ENCODE measurements around the gene KIF2C.
A peak's percentile ranks its signal among the peaks of the same experiment; 100 is the strongest.

The KIF2C gene

DNA sequence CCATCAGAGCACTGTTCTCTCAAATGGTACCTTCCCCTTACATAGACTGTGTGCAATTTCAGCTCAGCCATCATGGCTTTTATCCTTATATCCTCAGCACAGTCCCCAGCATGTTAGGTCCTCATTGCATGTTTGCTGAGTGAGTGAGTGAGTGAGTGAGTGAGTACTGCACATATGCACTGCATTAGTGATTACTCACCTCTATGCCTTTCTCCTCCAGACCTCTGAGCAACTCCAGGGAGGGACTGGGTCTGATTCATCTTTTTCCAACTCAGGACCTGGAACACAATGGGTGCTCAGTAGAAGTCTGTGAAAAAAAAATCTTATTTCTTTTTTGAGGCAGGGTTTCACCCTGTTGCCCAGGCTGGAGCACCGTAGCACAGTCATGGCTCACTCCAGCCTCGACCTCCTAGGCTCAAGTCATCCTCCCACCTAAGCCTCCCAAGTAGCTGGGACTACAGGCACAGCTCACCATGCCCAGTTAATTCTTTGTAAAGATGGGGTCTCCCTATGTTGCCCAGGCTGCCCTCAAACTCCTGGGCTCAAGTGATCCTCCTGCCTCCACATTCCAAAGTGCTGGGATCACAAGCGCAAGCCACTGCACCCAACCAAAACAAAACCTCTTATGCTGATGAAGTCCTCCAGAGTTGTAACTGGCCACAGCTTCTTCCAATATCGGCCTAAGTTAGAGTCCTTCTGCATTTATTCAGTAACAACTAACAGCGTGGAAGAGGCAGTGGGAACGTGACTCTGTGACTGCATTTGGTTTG is 32.3 kb upstream of the KIF2C start:
- TF ChIP-seq, protein P1, sequence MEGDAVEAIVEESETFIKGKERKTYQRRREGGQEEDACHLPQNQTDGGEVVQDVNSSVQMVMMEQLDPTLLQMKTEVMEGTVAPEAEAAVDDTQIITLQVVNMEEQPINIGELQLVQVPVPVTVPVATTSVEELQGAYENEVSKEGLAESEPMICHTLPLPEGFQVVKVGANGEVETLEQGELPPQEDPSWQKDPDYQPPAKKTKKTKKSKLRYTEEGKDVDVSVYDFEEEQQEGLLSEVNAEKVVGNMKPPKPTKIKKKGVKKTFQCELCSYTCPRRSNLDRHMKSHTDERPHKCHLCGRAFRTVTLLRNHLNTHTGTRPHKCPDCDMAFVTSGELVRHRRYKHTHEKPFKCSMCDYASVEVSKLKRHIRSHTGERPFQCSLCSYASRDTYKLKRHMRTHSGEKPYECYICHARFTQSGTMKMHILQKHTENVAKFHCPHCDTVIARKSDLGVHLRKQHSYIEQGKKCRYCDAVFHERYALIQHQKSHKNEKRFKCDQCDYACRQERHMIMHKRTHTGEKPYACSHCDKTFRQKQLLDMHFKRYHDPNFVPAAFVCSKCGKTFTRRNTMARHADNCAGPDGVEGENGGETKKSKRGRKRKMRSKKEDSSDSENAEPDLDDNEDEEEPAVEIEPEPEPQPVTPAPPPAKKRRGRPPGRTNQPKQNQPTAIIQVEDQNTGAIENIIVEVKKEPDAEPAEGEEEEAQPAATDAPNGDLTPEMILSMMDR (IDR thresholded peaks at IDR 0.05; ENCODE audit: insufficient read depth, low read depth, low read length, missing control alignments) = no peak
- DNase-seq (ENCODE audit: low read depth) = peak; percentile 98
- H3K4me3 ChIP-seq (ENCODE audit: low read length) = no peak overlapping the region

DNA sequence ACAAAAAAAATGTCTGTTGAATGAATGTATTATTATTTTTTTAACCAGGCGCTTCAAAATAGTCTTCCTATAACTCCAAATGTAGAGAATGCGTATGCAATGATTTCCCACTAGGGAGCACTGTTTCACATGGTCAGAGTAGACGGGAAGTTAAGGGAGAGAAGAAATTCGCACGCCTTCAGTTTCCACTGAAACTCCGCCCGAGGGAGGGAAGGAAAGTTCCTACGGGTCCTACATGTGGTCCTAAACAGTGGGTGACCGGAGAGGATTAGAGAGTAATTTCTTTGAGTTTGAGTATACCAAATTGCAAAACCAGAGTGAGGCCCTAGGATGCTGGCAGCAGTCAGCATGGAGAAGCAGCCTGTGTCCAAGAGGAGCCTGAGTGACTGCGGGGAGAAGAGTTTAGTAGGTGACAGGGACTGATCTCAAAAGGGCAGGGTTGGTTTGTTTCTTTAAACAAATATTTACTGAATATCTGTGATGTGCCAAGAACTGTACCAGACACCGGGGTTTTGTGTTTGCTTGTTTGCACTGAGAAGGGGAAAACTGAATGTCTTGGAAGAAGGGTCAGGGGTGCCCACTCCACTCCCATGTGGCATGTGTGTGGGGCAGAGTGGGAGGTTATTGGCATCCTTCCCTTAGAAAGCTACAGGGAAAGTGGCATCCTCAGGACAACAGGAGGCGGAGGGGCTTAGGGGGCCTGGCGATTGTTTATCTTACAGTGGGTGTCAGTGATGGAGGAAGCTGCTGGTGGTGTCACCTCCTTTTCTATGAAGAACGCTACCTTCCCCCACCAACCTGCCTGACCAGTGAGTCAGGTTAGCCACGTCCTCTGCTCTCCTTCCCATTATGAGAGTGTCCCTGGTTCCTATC is 31.4 kb upstream of the KIF2C start:
- TF ChIP-seq, protein P1 (IDR thresholded peaks at IDR 0.05; ENCODE audit: insufficient read depth, low read depth, low read length, missing control alignments) = peak; percentile 54
- peak; percentile 66 for DNase-seq (ENCODE audit: low read depth)
- H3K4me3 ChIP-seq (ENCODE audit: low read length) = no peak overlapping the region

DNA sequence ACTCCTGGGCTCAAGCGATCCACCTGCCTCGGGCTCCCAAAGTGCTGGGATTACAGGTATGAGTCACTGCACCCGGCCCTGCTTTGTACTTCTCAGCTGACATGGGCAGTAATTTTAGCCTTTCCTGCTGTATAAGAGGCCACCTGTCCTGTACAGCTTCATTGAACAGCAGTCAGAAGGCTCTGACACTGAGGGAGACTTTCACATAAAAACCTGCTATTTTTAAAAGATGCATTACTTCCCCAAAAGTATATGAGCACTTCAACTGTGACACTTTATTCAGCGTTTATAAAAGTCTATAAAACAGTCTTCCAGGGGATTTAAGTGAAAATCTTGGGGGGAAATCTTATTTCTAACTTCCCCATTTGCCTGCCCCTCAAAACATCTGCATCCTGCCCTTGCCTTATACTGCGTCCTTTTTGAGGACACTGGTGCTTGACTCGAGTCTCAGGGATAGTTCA is 26.3 kb upstream of the KIF2C start:
- no peak overlapping the region for H3K4me3 ChIP-seq (ENCODE audit: low read length)
- TF ChIP-seq, protein P1 (IDR thresholded peaks at IDR 0.05; ENCODE audit: insufficient read depth, low read depth, low read length, missing control alignments) = no peak
- DNase-seq (ENCODE audit: low read depth) = peak; percentile 47

DNA sequence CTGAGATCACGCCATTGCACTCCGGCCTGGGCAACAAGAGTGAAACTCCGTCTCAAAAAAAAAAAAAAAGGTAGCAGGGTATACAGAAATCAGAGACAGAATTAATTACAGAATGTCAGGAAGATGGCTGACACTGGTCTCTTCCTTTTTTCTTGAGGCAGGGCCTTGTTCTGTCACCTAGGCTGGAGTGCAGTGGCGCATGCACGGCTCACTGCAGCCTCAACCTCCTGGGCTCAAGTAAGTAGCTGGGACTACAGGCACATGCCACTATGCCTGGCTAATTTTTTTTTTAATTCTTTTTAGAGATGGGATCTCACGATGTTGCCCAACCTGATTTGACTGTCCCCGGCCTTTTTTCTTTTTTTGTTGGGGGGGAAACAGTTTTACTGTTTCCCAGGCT is 25.1 kb upstream of the KIF2C start:
- no peak overlapping the region for H3K4me3 ChIP-seq (ENCODE audit: low read length)

DNA sequence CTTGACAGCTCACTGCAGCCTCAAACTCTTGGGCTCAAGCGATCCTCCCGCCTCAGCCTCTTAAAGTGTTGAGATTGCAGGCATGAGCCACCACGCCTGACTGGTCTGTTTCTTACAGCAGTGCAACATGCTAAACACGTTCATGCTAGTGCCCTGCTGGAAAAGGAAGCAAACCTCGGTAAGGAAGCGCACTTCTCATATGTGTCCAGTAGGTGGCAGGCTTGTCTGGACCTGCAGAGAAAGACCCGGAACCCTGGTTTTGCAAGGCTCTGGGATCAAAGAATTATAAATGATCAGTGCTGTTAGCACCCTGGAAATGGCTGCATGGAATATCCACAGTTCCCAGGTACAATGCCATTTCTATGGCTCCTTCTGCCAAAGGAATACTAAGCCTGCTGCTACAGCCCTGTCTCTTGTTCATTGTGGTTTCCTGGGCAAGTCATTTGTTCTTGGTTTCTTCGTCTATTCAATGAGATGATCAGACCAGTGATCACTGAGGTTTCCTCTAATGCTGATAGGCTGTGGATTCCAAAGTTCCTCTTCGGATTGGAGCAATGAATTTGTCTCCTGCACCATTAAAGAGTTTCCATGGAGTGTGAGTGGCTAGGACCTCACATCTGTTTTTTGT is 24.6 kb upstream of the KIF2C start:
- TF ChIP-seq, protein P1 (IDR thresholded peaks at IDR 0.05; ENCODE audit: insufficient read depth, low read depth, low read length, missing control alignments) = peak; percentile 98
- DNase-seq (ENCODE audit: low read depth) = peak; percentile 88
- no peak overlapping the region for H3K4me3 ChIP-seq (ENCODE audit: low read length)

More for the DNA sequence above, 25.1 kb upstream of the KIF2C start:
- TF ChIP-seq, protein P1 (IDR thresholded peaks at IDR 0.05; ENCODE audit: insufficient read depth, low read depth, low read length, missing control alignments) = no peak
- DNase-seq (ENCODE audit: low read depth) = no peak

DNA sequence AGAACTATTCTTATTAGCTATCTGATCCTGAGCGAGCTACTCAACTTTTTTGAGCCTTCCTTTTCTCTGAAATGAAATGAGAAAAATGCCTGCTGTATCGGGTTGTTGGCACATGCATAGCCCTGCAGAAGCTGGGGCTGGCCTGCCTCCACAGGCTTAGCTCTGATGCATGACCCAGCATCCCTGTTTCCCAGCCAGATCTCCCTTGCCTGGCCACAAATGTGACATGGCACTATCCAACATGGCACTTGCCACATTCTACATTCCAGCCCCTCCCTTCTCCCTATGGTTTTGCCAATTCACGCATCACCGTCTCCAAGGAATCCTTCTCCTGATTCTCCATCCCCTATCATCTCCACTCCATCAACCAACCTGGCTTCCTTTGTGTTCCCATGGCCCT is 22.5 kb upstream of the KIF2C start:
- TF ChIP-seq, protein P1 (IDR thresholded peaks at IDR 0.05; ENCODE audit: insufficient read depth, low read depth, low read length, missing control alignments) = no peak
- no peak overlapping the region for H3K4me3 ChIP-seq (ENCODE audit: low read length)
- no peak for DNase-seq (ENCODE audit: low read depth)
